Urothelium cell line (cell line): ENCODE data around the gene ITGB6.
A peak's percentile ranks its signal among the peaks of the same experiment; 100 is the strongest.

Experiments used
- DNase-seq: peaks from one replicate; pipeline ENCODE4 v3.0.0; 2011; ENCODE audit warnings: low spot score, mixed read lengths
- FAIRE-seq: peaks from 2 replicates; lab custom pipeline; 2011; peaks lifted over from hg19 to GRCh38; lab: Jason Lieb, UNC

ITGB6 gene

GRCh38 chr2:160199683-160200389 is at the start of gene ITGB6:
Gene ITGB6 (minus strand): TSS chr2:160200272. CDS start chr2:160200063, 209 bp downstream.
- DNase-seq (no peak), FAIRE-seq (no peak)

DNA sequence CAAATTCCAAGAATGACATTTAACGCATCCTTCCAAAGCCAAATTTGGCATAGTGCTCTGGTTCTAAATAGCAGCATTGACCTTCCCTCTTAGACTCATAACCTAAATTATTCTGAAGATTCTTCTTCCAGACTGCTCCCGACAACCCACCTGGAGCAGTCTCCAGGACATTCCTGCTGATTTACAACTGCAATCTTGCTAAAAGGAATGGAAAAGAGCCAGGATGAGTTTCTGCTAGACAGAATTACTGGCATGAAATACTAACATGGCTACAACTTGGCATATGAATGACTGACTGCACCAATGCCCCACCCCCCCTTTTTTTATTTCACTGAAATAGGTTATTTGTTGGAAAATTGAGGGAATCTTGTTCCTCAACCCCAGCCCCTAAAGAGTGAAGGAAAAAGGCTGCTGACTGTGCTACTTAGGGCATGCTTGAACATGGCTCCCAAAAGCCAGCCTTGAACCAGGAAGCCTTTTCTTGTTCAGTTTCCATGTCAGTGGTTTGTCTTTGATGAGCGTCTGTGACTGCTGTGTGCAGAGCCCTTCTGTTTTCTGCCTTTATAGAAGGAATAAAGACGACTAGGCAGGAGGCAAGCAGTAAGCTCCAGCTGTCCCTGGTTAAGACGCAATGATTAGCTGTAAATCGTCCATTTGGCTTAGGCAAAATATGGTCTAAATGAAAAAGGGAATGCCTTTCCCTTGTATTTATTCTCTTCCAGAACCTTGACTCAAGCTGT is 47.4 kb upstream of the ITGB6 start:
- no peak for DNase-seq
- FAIRE-seq: no peak

- FAIRE-seq (no peak), DNase-seq (no peak)
These were observed 46.3 kb upstream of the ITGB6 start for GRCh38 chr2:160246356-160246755.

DNA sequence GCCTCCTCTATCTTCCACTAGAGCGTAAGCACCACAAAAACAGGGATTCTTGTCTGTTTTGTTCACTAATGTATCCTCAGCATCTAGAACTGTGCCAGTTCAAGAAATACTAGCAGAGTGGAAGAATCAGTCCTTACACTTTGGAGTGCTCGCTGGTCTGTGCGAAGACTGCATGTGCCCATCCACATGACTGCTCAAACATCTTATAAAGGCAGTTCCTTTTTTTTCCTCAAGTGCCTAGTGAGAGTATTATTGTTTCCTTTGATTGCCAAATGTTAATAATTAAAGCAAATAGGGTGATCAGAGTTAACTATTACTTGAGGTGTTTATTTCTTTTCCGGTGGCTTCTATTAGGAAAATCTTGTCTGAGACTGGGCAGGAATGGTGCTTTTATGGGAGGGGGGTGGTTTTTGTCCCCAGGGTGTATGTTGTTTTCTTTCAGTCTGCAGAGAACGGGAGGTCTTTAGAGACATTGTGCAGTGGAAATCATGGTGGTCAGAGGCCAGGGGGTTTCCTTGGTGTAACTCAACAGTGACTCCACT is 45.6 kb upstream of the ITGB6 start:
- DNase-seq: no peak
- no peak for FAIRE-seq

GRCh38 chr2:160242893-160243564 is 43.0 kb upstream of the ITGB6 start:
- DNase-seq (no peak), FAIRE-seq (no peak)

GRCh38 chr2:160241251-160242137 is 41.4 kb upstream of the ITGB6 start:
- FAIRE-seq (no peak), DNase-seq (peak; percentile 88)

GRCh38 chr2:160239436-160239835 is 39.4 kb upstream of the ITGB6 start:
- FAIRE-seq: no peak
- DNase-seq: no peak

DNA sequence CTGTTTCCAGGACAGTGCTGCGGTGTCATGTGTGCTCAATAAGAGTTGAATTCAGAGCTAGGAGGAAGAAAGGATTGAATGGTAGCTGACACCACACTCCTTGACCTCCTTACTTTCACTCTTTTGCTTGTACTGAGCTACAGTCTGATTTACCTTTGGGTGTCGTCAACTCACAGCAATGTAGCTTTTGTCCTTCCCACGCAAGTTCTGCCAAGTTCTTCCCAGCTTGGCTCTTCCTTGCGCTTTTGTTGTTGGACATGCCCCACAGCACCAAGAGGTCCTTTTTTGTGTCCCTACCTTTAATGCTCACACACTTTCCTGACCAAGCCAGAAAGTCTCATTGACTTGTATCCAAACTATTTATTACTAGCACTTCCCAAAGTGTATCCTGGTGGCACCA is 38.3 kb upstream of the ITGB6 start:
- FAIRE-seq (no peak), DNase-seq (no peak)

DNA sequence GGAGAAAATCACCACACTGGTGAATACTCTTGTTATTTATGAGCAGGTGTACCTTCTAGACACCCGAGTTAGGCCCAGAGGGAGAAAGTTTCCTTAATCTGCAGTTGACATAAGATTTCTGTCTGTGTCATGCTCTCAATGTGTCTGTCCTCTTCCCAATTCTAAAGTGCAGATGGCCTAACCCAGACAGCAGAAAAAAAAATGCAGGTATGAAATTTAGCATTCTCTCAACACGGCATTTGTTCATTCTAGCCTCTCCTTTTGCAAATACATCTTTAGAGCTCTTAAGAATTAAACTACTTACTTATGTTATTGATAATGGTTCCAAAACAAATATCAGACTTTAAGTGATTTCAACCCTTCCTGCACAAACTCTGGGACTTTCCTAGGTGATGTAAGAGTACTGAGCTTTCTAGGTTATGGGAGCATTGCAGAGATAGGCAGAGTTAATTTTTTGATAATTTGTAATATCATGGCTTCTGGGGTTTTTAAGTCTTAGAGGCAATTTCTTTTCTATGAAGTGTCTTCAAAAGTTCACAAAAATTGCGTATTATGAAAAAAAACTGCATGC is 32.9 kb upstream of the ITGB6 start:
- FAIRE-seq: no peak

GRCh38 chr2:160229591-160229990 is 29.5 kb upstream of the ITGB6 start:
- no peak for FAIRE-seq

More for the DNA sequence above, 32.9 kb upstream of the ITGB6 start:
- no peak for DNase-seq

DNA sequence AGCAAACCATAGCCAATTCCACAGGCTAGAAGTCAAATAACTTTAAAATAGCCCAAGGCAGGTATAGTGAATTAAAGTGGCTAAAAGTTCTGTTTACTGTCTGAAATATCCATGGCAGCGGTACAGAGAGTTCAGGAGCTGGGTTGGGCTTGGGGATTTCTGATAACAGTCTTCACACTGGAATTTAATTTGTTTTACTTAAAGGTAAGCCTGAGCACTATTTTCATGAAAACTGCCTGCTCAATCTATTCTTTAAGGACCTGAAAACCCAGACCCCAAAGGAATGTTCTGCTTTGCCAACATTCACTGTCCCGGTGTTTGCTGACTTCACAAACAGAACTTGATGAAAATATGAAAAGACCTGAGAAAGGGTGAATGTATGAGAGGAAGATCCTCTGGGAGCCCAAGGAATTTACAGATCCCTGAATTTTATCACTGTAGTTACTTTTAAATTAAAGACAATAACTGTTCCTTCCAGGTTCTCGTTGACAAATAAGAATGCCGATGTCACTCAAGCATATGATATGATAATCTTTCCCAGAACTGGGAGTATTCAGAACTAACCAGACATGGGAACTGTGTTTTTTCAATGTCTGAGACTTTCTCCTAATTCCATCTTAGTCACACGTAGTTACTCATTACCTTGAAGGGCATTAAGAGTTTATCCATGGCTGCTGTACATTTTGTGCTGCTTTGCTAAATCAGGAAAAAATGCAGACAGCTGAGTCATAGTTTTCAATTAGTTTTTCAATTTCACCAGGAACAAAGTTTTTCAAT is 28.3 kb upstream of the ITGB6 start:
- FAIRE-seq (no peak), DNase-seq (no peak)

More at GRCh38 chr2:160229591-160229990, 29.5 kb upstream of the ITGB6 start:
- DNase-seq: no peak

- FAIRE-seq (no peak), DNase-seq (no peak)
These were observed 27.3 kb upstream of the ITGB6 start for GRCh38 chr2:160227293-160227915.

DNA sequence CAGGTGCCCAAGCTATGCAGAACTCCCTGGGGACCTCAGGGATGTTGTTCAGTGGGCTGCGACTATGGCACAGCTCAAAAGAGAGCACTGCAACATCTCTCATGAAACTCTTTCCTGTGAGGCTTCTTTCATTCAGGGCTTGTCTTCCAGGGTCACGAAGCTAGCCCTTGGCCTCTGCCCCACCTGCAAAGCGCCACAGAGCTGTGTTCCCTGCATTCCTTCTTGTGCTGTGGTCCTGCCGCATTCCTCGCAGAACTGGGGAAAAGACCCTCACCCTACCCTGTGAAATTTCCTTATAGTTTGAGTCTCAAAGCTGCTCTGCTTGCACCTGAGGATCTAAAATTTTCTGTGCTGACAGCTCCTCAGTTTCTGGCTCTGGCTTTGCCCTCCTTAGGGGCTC is 26.3 kb upstream of the ITGB6 start:
- no peak for DNase-seq
- FAIRE-seq: no peak

DNA sequence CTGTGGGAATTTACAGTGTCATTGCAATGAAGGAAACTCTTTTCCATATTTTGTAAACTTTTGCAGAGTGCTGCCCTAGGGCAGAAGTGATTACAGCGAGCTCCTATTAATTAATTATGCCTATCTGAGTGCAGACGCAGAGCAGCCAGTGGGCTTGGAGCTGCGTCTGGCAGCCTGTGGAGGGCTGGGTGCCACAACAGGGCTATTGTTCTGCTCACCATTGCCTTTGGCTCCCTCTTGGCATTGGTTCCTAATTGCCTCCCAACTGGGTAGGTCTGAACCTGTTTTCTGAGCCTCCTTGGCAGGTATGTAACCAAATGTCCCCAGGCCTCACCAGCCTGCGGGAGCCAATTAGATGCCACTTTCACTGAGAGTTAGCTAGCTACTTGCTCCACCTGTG is 25.6 kb upstream of the ITGB6 start:
- no peak for FAIRE-seq
- DNase-seq: no peak

DNA sequence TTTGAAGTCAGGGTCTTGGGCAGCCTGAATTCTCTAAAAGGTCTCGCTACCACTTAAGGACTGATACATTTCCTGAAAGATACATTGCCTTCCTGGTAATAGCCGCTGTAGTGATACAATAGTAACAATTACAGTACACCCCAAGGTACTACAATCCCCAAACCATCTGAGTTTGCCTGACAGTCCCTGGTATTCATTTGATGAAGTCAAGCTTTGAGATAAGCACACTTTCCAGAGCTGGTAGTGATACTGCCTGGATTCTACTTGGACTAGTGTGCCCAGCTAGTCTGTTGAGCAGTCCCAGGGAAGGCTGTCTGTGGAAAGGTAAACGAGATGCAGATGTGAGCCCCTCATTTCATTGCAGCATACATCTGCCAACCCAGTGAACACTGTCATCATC is 24.4 kb upstream of the ITGB6 start:
- DNase-seq (no peak), FAIRE-seq (no peak)

DNA sequence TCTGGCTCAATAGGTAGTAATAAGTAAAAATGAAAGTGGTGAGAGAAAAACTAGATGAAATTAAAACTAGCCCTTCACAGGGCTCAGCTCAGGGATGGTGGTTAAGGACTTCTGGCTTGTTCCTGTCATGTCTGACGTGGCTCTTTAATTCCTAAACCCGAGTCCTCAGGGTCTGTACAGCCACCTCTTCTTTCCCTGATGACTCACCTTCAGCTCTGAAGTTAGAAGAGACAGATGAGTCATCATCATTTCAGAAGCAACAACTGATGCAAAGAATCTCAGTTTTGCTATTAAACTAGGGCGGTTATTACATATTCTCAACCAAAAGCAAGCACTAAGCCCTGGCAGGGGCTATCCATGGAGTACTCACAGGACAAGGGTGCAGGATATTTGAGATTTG is 24.0 kb upstream of the ITGB6 start:
- no peak for FAIRE-seq
- DNase-seq: peak; percentile 89

DNA sequence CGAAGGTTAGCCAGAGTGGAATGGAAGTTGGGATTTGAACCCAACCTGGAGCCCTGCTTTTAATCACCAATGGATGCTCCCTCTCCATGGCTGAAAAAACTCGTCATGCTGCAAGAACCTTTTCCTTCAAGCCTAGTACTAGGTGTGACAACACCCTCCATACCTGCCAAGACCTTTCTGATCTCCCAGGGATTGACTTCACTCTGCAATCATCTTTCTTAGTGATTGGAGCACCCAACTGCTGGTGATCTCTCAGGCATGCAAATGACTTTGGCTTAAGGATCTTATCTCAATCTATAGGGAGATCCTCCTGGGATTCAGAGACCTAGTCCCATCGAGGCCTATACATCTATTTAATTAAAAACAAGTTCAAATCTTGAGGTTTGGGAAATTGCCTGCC is 23.5 kb upstream of the ITGB6 start:
- FAIRE-seq (no peak), DNase-seq (no peak)

DNA sequence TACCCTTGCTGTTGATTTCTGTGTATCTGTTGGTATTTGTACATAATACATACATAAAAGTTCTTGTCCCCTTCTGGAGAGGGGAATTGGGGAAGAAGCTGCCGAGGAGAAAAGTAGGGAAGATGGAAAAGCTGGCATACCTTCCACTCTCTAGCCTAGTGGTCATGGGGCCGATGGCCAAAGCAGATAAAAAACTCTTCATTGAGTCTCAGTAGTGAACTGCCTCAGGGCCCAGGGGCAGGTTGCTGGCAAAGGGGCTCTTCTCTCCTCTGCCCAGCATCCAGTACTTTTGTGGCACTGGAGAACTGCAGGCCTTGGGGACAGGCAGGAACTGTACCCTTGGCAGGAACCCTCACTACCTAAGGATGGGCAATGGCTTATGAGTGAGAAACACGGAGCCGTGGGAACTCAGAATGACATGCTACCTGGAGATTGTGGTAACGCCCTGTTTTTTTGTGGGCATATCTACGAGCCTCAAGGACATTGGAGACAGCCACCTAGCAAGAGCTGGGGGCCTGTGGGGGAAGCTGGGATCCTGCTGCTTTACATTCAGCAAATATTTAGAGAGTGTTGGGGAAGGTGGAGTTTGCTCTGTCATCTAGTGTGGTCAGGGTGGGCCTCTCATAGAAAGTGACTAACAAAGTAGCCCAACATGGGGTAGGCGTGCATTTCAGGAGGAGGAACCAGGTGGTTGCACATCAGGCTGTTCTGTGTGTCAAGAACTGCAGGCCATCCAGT is 22.6 kb upstream of the ITGB6 start:
- no peak for FAIRE-seq
- no peak for DNase-seq
